Measurements from ENCODE around the gene CASQ1.

The CASQ1 gene

DNA sequence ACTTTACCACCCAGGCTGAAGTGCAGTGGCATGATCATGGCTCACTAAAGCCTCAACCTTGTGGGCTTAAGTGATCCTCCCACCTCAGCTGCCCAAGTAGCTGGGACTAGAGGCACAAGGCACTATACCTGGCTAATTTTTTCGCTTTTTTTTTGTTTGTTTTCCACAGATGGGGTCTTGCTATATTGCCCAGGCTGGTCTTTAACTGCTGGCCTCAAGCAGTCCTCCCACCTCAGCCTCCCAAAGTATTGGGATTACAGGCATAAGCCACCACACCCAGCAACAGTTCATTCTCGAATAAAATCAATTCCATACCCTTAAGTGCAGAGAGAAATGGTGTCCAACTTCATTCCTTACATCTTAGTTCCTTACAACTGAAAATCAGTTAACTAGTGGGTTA is 47.2 kb downstream of the CASQ1 start:
- H3K27ac Mint-ChIP-seq, result peak overlapping the region; percentile 38
- no peaks in the 10 kb centered on the region for H3K27me3 Mint-ChIP-seq
- no peak for ATAC-seq (ENCODE audit: low read depth)
- peaks cover 14% of the 10 kb centered on the region for H3K4me1 Mint-ChIP-seq
- H3K4me3 Mint-ChIP-seq, result no peak overlapping the region
- peaks cover 35% of the 10 kb centered on the region for H3K36me3 Mint-ChIP-seq
- DNase-seq (ENCODE audit: low spot score in 2 of 2), result no peak
- H3K9me3 Mint-ChIP-seq, result no peaks in the 10 kb centered on the region

DNA sequence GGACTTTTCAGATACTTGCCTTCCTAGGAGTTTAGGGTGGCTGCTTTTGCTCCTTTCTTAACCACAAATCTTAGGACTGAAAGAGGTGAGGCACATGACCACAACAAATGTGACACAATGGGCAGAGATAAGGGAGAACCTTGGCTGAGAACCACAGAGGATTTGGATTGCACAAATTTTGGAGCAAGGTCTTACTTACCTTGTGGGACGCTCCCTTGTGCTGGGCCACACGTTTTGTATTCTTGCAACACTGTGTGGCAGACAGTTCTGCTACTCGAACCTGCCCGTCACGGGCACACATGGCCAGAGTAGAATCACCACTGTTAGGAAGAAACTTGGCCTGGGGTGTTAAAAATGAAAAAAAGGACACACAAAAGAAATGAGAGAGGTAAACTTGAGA is 48.0 kb downstream of the CASQ1 start:
- Mint-ChIP-seq H3K36me3 (peaks cover 38% of the 10 kb centered on the region), H3K4me3 (no peak overlapping the region), H3K27me3 (no peaks in the 10 kb centered on the region), H3K9me3 (no peaks in the 10 kb centered on the region), H3K27ac (no peak overlapping the region), H3K4me1 (peaks cover 13% of the 10 kb centered on the region)
- ATAC-seq (ENCODE audit: low read depth) (no peak), DNase-seq (ENCODE audit: low spot score in 2 of 2) (no peak)

DNA sequence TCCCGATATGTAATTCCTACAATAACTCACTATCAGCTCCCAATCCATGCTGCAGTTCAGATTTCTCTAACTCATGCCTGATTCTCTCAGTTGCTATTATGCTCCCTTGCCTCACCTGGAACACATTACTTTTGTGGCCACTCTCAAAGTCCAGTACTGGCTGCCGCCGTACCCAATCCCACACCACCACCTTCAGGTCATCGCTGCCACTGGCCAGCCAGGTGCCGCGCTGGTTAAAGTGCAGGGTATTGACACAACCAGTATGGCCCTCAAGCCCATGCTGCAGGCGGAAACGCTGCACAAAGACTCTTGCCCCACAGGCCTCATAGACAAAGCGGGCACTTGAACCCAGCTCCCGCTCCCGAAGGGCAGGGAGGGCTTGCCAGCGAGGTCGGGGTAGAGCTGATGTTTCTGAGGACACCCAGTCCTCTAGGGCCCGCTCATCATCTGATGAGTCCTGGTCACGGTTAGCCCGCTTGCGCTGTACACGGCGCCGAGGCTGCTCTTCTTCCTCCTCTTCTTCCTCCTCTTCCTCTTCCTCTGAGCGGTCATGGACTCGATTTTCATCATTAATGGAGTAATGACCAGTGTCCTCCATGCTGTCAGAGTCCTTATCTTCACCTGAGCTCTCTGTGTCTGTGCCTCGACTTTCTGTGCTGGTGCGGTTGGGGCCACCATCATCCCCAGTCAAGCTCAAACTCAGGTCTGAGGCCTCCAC is 49.4 kb downstream of the CASQ1 start:
- no peak for DNase-seq (ENCODE audit: low spot score in 2 of 2)
- ATAC-seq (ENCODE audit: low read depth), result no peak
- H3K4me1 Mint-ChIP-seq, result peaks cover 15% of the 10 kb centered on the region
- no peak overlapping the region for H3K4me3 Mint-ChIP-seq
- no peaks in the 10 kb centered on the region for H3K9me3 Mint-ChIP-seq
- no peaks in the 10 kb centered on the region for H3K27me3 Mint-ChIP-seq
- H3K27ac Mint-ChIP-seq, result no peak overlapping the region
- H3K36me3 Mint-ChIP-seq, result peaks cover 34% of the 10 kb centered on the region

DNA sequence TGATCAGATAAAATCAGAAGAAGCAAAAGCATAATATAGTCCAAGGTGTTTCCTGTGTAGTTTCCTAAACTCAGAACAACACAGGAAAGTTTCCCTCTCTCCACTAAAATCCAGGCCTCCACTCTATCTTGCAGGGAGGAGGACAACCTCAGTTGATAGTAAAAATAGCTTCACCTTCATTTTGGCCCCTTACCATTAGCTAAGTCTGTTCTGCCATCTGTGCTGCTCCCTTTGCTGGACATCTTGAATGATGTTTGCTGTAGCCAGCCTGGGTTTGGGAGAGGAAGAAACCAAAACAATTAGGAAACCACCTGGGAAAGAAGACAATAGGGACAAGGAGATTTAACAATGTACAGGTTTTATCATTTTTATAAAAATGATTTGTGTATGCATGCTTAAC is 53.4 kb downstream of the CASQ1 start:
- no peaks in the 10 kb centered on the region for H3K27me3 Mint-ChIP-seq
- DNase-seq (ENCODE audit: low spot score in 2 of 2) (no peak), ATAC-seq (ENCODE audit: low read depth) (no peak)
- peaks cover 22% of the 10 kb centered on the region for H3K36me3 Mint-ChIP-seq
- H3K4me3 Mint-ChIP-seq, result no peak overlapping the region
- peaks cover 13% of the 10 kb centered on the region for H3K4me1 Mint-ChIP-seq
- no peaks in the 10 kb centered on the region for H3K9me3 Mint-ChIP-seq
- H3K27ac Mint-ChIP-seq, result no peak overlapping the region

DNA sequence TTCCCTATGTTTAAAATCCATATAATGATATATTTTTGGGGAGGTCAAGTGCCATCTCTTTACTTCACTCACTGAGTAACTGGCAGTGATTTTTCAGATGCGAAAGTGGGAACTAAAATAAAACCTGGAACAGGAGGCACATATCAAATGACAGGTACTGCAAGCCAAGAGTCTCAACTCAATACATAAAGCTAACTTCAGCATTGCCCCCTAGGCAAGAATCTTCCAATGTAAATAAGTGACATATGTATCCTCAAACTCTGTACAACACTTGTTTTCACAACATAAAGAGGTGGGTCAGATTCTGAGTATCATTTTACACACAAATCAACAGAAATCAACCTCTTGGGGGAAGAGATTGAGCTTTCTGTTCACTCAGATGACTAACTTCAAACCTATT is 53.8 kb downstream of the CASQ1 start:
- no peak overlapping the region for H3K27ac Mint-ChIP-seq
- H3K27me3 Mint-ChIP-seq, result no peaks in the 10 kb centered on the region
- H3K4me3 Mint-ChIP-seq, result no peak overlapping the region
- H3K9me3 Mint-ChIP-seq, result no peaks in the 10 kb centered on the region
- peaks cover 19% of the 10 kb centered on the region for H3K36me3 Mint-ChIP-seq
- H3K4me1 Mint-ChIP-seq, result peaks cover 13% of the 10 kb centered on the region
- ATAC-seq (ENCODE audit: low read depth), result no peak
- DNase-seq (ENCODE audit: low spot score in 2 of 2), result no peak

DNA sequence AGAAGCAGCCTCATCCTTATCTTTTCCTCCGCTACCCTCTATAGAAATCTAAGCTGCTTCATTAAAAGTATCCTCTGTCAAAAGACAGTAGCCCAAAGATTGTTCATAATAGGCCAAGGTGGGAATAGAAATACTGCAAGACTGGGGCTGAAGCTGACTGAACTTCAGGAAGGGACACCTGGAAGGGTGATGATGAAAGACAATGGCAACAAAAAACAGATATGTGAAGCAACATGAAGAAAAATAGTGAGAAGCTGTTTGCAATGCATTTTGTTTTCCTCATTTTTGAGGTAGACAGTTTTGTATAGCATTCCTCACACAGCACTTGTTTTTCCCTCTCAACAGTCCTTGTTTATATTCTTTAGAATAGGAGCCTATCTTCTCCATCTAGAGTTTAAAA is 55.1 kb downstream of the CASQ1 start:
- peak overlapping the region; percentile 71 for H3K27ac Mint-ChIP-seq
- no peaks in the 10 kb centered on the region for H3K9me3 Mint-ChIP-seq
- no peak for ATAC-seq (ENCODE audit: low read depth)
- H3K27me3 Mint-ChIP-seq, result no peaks in the 10 kb centered on the region
- H3K4me1 Mint-ChIP-seq, result peaks cover 10% of the 10 kb centered on the region
- DNase-seq (ENCODE audit: low spot score in 2 of 2), result no peak
- no peak overlapping the region for H3K4me3 Mint-ChIP-seq
- H3K36me3 Mint-ChIP-seq, result peaks cover 14% of the 10 kb centered on the region

DNA sequence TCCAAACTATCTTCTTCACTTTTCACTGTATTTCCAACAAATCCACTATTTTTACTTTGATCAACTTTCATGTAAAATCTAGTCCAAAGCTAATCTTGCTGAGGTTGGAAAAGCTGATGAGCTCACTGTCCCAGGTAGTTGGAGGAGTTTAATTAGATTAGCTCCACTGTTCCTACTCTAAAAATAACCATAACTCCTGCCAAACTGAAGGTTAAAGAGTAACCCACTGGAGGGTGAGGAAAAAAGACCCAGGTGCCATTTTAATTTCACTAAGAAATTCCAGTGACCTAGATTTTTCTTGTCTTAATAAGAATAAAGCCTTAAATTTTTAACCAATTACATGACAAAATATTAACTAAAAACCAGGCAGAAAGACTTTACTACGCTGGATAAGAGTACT is 56.7 kb downstream of the CASQ1 start:
- Mint-ChIP-seq H3K4me1 (peaks cover 10% of the 10 kb centered on the region), H3K27ac (no peak overlapping the region), H3K27me3 (no peaks in the 10 kb centered on the region), H3K4me3 (no peak overlapping the region), H3K36me3 (peaks cover 9% of the 10 kb centered on the region), H3K9me3 (no peaks in the 10 kb centered on the region)
- DNase-seq (ENCODE audit: low spot score in 2 of 2) (no peak), ATAC-seq (ENCODE audit: low read depth) (no peak)

DNA sequence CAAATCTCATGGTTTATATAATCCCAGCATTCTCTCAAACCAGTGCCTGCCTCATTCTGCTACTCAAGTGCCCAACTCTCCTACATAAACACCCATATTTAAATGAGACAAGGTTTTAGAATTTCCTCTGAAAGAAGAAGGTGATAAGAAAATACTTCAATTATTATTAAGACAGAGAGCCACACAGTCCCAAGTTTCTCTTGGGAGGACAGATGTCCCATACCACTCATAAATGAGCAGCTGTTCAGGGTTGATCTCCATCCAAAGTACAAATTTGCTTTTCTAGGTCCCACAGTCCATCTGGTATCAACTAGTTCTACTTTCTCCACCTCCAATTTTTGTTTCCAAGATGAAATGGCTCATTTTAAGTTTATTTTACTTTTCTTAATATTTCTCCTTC is 60.6 kb downstream of the CASQ1 start:
- H3K9me3 Mint-ChIP-seq, result no peaks in the 10 kb centered on the region
- H3K4me1 Mint-ChIP-seq, result peaks cover 2% of the 10 kb centered on the region
- peaks cover 2% of the 10 kb centered on the region for H3K36me3 Mint-ChIP-seq
- ATAC-seq (ENCODE audit: low read depth) (no peak), DNase-seq (ENCODE audit: low spot score in 2 of 2) (no peak)
- peak overlapping the region; percentile 50 for H3K27ac Mint-ChIP-seq
- no peaks in the 10 kb centered on the region for H3K27me3 Mint-ChIP-seq
- H3K4me3 Mint-ChIP-seq, result no peak overlapping the region

All from memory B cell (primary cell).